ENCODE results near the gene IQSEC2.

The IQSEC2 gene

DNA sequence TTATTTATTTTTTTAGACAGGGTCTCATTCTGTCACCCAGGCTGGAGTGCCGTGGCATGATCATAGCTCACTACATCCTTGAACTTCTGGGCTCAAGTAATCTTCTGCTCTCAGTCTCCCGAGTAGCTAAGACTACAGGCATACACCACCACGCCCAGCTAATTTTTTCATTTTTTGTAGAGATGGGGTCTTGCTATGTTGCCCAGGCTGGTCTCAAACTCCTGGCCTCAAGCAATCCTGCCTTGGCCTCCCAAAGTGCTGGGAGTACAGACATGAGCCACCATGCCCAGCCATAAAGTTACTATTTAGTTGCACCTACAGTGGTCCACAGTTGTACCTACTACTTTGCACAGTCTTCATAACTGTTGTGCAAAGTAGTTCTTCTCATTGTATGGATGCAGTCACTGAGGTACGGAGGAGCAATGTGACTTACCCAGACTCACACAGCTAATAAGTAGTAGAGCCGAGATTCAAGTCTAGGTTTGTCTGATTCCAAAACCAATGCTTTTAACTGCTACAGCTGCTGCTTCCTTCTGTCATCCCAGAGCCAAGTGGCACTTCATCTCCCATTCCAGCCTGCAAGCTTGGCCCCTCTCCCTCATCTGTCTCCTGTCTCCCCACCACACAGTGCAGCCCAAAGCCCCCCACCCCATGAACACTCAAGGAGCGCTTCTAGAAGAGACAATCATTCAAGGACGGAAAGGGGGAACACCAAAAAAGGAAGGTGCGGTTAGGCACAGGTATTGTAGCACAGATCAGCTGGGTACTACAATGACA lies 24.0 kb upstream of the IQSEC2 start:
- no peak for DNase-seq

DNA sequence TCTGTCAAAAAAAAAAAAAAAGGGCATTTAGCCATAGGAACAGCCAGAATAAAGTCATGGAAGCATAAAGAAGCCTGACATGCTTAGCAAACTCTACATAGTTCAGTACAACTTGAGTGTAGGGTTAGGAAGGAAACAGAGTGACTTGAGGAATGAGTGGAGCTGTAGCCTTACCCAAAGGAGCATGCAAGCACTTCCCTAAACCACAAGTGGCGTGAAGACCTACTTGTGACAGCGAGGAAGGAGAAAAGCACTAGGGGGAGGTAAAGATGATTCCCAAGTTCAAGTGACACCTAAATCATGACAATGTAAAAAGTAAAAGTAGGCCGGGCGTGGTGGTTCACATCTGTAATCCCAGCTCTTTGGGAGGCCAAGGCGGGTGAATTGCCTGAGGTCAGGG lies 21.8 kb upstream of the IQSEC2 start:
- no peak for DNase-seq

DNA sequence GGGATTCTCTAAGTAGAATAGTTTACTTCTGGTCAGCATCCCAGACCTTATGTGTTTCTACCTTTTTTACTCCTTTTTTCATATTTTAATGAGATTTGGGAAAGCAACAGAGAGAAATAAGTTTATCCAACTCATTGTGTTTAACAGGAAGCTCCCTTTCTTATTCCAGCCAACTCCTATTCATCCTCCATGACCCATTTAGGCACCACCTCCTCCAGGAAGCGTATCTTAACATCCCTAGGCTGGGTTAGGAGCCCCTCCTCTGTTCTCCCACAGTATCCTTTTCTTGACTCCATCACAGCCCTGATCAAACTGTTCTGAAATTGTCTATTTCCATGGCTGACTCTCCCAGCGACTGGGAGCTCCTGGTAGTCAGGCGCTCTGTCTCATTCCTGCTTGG lies 18.8 kb upstream of the IQSEC2 start:
- DNase-seq = no peak

DNA sequence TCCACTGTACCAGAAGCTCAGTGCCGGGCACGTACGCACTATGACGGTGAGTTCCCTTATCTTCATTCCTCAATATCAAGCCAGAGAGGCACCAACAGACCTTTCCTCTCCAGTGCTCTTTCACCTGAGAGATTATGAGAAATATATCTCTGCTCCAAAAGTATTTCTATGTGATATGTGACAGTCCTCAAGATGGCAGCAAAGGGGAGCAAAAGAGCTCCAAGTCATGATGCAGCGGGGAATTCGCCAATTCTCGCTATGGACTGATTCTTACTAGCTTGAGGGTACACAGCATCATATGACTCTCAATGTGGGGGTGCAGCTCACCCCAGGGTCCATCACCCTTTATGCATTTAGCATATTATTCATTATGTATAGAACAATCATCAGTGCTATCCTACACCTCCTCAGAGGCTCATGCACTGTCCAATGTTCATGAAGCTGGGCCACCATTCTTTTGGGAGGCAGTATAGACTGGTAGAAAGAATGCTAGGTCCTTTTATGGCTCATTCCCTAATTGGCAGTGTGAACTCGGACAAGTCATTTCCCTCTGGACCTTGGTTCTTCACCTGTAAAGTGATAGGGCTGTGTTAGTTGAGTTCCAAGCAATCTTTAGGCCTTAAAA lies 12.8 kb upstream of the IQSEC2 start:
- no peak for DNase-seq

DNA sequence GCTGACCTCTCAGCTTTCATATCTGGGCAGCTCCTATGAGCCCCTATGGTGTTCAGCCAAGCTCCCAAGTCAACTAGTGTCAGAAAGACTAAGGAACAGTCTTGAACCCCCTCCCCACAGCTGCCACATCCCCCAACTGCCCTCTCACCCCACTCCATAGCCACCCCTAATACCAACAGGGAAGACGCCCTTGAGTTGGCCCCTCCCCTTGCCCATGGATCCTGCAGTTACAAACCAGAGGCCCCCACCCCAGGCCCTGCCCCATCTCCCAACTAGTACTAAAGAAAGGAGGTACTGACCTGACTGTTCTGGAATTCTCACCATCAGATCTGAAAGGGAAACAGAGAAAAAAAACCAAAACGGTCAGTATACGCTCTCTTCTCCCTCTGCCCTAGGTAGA lies 10.2 kb upstream of the IQSEC2 start:
- DNase-seq = no peak

DNA sequence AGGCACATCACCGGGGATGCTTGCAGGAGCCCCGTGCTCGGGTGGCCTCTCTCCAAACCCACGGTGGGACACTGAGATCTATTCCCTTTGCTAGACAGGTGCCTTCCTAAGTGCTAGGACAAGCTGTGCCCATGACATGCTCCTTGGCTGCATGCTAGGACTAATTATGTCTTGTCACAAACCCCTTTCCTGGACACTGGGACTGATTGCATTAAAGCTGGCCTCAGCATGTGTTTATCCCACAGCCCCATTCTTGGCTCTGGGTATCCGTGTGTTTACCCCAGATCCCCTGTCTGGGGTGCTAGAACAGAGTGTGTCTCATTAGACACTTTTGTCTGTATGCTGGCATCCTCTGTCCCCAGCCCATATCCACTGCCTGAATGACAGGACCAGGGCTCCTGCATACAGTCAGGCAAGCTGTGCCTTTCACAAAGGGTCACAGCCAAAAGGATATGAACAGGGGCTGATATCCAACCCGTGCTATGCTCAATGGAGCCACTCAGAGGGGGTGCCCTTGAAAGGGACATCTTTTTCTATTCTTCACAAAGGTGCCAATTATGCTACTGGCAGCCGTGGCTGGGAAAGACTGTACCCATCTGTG lies 9.2 kb upstream of the IQSEC2 start:
- no peak for DNase-seq

DNA sequence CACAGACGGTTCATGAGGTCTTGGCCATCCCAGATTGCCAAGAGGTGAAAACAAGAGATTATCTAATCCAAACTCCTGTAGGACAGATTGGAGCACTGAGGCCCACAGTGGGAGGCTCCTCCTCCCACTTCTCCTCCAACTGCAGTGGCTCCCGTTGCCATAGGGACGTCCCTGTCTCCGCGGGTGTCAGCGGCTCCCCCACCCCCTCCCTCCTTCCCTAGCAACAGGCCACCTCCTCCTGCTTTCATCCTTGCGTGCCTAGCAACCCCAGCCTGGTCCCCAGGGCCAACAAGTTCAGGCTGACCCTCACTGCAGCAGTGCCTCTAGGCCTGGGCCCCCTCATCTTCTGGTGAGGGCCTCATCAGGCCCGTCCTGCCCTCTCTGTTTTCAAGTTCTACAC lies 6.8 kb upstream of the IQSEC2 start:
- no peak for DNase-seq

DNA sequence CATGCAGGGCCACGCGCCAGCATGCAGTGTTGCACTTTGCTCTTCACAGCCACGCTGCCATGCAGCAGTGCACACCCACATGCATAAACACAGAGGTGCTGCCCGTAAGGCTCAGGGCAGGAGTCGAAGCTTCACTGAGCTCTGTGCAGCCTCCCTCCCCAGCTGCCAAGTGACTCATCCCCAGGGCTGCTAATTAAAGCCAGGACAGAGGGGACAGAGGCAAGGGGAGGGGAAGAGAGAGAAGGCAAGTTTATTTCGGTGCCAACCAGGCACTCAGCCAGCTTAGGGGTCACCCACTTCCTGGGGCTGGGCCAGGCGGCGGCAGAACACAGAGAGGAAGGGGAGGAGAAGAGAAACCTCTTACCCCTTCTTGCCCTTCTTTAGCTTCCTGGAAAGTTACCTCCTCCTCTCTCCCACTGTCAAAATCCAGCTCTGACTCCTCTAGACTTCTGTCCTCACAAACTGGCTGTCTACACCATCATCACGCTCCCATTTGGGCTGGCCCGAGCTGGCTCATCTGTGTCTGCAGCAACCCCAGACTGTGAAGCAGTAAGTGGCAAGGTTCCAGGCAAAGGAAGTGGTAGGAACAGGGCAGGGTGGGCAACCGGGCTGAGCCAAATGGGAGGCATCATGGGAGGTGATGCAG lies 6.2 kb upstream of the IQSEC2 start:
- peak; percentile 57 for DNase-seq

DNA sequence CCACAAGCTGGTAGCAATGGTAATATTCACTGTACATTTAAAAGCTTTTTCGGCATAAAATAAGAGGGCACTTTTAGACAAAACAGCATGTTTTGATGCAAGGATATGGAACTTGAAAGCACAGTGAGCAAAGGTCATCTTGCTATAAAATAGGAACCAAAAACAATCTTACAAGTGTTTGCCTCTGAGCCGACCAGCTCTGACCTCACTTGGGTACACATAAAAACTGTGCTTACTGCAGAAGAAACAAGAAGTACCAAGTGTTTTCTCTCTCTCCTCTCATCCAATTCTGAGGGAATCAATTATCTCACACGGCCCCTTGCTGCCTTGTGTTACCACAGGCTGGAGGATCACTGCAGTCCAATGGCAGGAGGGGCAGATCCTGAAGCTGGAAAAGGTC lies 4.8 kb upstream of the IQSEC2 start:
- DNase-seq = no peak

DNA sequence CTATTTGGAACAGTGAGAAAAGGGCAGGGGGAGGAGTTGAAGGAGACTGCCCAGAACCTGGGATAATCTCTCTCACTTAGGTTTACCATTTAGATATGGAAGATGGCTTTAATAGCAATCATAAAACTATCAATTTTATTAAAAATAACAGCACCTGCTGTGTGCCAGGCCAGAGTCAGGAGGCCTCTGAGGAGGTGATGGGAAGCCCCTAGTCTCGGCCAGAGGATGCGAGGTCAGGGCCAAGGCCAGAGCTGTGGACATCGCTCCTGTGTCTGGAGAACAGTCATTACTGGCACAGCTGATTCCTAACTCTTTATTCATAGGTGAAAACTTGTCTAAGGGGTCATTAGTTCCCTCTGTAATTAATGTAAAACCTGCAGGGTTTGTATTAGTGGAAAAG lies 4.2 kb upstream of the IQSEC2 start:
- DNase-seq = no peak

DNA sequence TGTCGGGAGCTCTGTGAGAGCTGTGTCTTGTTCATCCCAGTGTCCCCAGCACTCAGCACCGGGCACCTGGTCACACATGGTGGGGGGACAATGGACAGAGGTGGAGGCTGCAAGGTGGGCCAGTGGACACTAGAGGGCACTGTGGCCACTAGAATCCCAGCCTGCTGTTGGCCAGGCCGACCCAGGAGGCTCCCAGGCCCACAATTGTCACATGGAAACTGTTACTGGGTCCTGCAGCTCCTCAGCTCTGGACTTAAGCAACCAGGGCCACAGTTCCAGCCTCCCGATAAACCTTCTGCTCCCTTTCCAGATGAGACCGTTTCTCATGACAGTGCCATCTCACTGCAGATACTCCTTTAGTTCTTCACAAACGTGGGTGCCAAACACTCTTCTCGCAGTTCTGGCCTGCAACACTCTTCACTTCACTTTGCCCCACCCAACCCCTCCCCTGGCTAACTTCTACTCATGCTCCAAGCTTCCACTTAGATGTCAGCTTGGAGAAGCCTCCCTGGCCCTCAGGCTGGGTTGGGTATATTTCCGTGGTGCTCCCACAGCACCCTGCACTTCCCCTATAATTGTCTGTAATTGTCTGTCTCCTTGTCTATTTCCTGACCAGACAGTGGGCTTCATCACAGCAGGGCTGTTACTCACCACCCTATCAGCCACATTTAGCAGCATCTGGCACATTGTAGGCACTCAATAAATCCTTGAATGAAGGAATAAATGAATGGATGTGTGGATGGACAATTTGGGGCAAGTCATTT lies 3.5 kb upstream of the IQSEC2 start:
- no peak for DNase-seq

DNA sequence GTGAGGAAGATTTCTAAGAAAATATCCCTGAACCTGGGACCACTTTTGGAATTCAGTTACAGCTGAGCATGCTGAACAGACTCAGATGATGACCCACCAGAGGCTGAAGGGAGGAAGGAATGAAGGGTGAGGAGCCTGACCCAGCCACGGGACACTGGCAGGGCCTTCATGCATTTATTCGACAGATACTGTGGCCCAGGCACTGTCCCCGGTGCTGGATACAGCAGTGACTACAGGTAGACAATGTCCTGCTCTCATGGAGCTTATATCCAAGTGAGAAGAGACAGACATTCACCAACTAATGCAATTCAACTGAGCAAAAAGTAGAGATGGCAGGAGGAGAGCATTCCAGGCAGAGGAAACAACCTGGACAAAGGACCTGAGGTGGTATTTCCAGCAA lies 2.2 kb upstream of the IQSEC2 start:
- DNase-seq = no peak

DNA sequence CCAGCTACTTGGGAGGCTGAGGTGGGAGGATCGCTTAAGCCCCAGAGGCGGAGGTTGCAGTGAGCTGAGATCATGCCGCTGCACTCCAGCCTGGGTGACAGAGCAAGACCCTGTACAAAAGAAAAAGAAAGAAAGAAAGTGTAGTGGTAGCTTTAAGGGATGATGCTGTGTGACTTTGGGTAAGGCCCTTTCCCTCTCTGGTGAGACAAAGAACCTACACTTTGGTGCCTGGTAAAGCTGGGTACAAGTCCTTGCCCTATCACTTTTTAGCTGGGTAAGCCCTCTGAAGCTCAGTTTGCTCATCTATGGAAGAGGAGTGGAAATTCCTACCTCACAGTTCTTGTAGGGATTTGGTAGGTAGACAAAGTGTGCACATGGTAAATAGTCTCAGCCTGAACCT lies 1.7 kb upstream of the IQSEC2 start:
- no peak for DNase-seq

DNA sequence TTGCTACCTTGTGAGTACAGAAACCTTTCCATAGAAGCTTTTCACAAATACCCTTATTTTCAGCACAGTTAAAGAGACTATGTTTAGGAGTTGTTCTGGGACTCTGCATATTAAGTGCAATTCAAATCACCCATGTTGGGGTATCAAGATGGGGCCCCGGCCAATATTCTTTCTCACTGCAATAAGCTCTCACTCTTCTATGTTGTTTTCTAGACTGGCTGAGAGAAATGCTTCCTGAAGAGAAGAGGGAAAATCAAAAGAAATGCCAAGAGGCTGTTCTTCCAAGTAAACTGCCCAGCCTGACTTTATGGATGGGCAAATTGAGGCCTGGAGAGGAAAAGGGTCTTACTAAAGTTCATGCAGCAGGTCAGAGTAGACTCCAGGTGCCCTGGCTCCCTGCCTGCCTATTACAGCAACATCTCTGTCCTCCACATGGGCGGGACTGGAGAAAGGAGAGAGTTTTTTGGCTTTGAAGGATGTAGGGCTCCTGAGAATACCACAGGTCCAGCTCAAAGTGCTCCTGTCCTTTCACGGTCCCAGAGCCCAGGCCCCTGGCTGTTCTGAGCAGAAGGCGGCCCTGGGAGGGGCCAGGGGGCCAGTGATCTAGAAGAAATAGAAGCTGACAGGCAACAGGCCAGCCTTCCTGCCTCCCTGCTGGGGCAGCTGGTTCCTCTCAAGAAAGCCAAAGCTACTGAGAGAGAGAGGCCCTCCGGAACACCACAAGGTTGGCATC lies 745 bp upstream of the IQSEC2 start:
- DNase-seq = no peak

DNA sequence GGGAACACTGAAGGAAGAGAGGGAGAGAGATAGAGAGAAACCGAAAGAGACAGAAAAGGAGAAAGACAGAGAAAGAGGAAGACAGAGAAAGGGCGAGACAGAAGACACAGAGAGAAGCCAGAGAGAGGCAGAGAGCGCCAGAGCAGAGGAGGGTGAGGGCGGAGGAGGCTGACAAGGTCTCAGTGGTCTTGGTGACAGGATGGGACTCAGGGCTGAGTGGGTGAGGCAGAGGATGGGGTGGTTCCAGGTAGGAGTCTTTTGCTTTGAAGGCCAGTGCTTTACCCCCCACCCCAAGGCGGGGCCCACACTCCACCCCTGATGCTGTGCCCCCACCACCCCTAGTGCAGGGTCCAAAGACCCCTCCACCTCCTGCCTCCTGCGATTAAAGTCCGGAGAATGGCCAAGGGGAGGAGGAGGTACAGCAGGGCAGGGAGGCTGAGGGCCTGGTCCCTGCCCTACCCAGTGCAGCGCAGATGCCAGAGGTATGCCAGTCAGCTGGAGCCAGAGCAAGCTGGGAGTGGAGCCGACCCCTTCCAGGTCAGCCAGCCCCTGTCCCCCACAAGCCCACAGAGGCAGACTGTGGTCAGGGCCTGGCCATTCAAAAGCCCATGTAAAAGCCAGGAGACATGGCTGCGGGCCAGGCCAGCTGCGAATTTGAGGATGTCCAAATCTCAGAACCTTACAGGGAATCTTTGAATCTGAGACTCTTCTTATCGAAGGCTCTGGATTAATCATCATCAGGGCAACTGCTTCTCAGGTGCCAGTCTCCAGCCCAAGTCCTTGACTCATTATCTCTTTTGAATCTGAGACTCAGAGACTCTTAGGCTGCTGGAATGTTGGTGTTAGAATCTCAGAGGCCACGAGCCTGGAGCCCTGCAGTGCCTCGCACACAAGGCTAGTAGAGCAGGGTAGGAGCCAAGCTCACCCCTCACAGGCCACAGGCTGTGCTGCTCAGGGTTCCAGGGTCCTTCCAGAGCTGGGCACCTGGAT lies 758 bp downstream of the IQSEC2 start:
- DNase-seq = no peak

DNA sequence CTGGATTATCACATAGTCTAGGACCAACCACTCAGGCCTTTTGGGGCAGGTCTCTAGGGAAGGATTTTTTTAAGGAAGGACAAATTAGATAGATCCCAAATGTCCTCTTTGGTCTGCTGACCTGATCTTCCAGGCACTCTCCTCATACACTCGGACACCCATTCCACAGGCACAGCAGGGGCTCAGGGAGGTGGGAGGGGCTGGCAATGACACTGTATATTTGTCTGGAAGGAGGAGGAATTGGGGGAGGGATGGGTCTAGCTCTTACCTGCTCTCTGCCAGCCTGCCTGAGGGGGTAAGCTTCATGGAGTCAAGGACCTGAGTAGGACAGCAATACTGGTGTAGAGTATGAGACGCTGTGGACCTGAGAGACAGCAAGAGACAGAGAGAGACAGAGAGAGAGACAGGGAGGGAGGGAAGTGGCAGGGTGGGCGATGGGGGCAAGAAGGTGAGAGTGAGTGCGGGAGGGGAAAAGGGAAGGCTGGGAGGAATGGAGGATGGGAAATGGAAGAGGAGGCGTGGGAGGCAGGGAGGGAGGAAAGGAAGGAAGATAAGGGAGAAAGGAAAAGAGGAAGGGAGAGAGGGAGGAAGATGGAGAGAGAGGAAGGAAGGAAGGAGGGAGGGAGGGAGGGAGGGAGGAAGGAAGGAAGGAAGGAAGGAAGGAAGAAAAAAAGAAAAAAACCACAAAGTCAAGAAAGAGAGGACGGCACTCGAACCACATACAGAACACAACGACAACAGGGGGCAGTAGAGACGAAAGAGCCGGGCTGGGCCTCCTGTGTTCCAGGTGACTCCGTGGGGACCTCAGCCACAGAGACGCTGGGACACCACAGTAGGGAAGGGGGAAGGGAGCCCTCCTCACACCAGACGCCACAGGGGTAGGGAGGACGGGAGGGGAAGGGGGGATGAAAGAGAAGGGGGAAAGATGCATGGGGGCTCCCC lies 1.8 kb downstream of the IQSEC2 start:
- no peak for DNase-seq

DNA sequence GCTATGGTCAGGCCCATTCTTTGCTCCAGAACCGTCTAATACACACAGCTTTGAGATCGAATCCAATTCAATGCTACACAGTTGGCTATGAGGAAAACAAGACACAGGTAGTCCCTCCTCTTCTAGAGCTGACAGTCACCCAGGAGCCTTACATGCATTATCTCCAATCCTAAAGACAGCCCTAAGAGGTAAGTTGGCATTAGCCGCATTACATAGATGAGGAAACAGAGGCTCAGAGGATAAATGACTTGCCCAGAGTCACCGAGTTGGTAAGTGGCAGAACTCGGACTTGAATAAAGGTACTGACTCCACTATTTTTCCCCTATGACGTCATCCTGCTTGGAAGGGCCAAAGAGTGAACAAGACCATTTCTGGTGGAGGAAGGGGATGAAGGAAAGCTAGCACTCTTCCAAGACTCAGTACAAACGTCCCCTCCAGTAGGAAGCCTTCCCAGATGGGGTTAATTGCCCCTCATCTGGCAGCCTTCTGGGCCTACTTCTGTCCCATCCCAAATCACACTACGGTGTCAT lies 8.5 kb downstream of the IQSEC2 start:
- DNase-seq = no peak

DNA sequence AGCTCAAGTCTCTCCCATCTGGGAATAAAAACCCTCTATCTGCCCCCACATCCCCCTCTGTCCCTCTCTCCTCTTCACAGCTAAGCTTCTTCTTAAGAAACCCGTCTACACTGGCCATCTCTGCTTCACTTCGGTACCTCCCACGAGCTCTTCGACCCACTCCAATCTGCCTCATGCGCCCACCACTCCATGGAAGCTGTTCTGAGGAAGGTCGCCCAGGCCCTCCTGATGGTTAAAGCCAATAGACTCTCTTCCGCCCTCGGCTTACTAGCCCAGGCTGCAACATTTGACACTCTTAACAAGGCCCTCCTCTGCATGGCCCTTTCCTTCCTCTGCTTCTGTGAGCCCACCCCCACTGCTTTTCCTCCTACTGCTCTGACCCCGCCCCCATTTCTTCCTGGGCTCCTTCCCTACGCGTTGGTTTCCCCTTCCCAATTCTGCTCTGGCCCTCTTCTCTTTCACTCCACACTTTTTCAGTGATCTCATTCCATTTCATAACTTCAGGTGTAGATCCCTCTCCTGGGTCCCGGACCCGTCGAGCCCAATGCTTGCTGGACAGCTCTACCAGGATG lies 11.8 kb downstream of the IQSEC2 start:
- no peak for DNase-seq

DNA sequence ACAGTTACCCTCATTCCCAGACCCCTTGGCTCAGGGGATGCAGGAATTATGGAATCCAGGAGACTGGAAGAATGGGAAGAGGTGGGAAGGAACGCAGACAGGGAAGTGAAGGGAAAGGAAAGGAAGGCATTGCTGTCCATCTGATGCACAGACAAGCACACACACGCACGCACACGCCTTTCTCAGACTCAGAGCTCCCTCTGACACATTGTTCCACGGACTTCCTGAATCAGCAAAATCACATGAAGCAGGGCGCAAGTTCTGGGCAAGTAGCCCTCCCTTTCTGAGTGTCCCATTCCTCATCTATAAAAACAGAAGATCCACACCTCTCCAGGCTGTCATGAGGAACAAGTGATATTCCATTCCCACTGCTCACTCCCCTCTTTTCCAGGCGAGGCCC lies 13.2 kb downstream of the IQSEC2 start:
- DNase-seq = no peak
